ENCODE results near the gene SORBS2.

The SORBS2 gene

GRCh38 chr4:185597532-185598188, 214.3 kb downstream of the SORBS2 start:
- H3K27me3 ChIP-seq (ENCODE audit: control insufficient read depth, insufficient read depth, low read length), result no peaks in the 10 kb centered on the region
- H3K9ac ChIP-seq, result no peak overlapping the region
- H3K4me1 ChIP-seq, result no peaks in the 10 kb centered on the region
- H3K9me3 ChIP-seq (ENCODE audit: control insufficient read depth, low read length), result no peaks in the 10 kb centered on the region
- no peak overlapping the region for H3K27ac ChIP-seq
- TF ChIP-seq, protein P1, sequence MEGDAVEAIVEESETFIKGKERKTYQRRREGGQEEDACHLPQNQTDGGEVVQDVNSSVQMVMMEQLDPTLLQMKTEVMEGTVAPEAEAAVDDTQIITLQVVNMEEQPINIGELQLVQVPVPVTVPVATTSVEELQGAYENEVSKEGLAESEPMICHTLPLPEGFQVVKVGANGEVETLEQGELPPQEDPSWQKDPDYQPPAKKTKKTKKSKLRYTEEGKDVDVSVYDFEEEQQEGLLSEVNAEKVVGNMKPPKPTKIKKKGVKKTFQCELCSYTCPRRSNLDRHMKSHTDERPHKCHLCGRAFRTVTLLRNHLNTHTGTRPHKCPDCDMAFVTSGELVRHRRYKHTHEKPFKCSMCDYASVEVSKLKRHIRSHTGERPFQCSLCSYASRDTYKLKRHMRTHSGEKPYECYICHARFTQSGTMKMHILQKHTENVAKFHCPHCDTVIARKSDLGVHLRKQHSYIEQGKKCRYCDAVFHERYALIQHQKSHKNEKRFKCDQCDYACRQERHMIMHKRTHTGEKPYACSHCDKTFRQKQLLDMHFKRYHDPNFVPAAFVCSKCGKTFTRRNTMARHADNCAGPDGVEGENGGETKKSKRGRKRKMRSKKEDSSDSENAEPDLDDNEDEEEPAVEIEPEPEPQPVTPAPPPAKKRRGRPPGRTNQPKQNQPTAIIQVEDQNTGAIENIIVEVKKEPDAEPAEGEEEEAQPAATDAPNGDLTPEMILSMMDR (IDR thresholded peaks at IDR 0.05), result peak; percentile 88
- H3K36me3 ChIP-seq (ENCODE audit: control insufficient read depth, insufficient read depth, low read length), result no peaks in the 10 kb centered on the region
- H2AFZ ChIP-seq, result no peak overlapping the region
- H3K4me2 ChIP-seq (ENCODE audit: low read length), result no peak overlapping the region
- no peak overlapping the region for H3K4me3 ChIP-seq (ENCODE audit: low read depth, low read length)
- H3K79me2 ChIP-seq, result no peaks in the 10 kb centered on the region

GRCh38 chr4:185592845-185593488, 219.0 kb downstream of the SORBS2 start:
- H2AFZ ChIP-seq, result no peak overlapping the region
- no peaks in the 10 kb centered on the region for H3K79me2 ChIP-seq
- H3K9me3 ChIP-seq (ENCODE audit: control insufficient read depth, low read length), result no peaks in the 10 kb centered on the region
- no peak overlapping the region for H3K4me3 ChIP-seq (ENCODE audit: low read depth, low read length)
- no peak overlapping the region for H3K4me2 ChIP-seq (ENCODE audit: low read length)
- no peaks in the 10 kb centered on the region for H3K36me3 ChIP-seq (ENCODE audit: control insufficient read depth, insufficient read depth, low read length)
- TF ChIP-seq, protein P1 (IDR thresholded peaks at IDR 0.05), result no peak
- H3K9ac ChIP-seq, result no peak overlapping the region
- H3K4me1 ChIP-seq, result no peaks in the 10 kb centered on the region
- H3K27ac ChIP-seq, result no peak overlapping the region
- no peaks in the 10 kb centered on the region for H3K27me3 ChIP-seq (ENCODE audit: control insufficient read depth, insufficient read depth, low read length)

DNA sequence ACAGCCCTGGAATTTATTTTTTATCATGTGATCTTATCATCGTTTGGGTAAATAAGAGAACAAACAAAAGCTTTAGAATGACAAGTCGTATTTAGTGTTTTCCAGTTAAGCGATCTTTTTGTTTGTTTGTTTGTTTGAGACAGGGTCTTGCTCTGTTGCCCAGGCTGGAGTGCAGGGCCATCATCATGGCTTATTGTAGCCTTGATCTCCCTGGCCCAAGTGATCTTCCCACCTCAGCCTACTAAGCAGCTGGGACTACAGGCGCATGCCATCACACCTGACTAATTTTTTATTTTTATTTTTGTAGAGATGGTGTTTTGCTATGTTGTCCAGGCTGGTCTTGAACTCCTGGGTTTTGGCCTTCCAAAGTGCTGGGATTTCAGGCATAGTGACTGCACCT, 219.6 kb downstream of the SORBS2 start:
- Histone ChIP-seq H3K27ac (no peak overlapping the region), H3K9ac (no peak overlapping the region), H3K4me2 (ENCODE audit: low read length) (no peak overlapping the region), H3K27me3 (ENCODE audit: control insufficient read depth, insufficient read depth, low read length) (no peaks in the 10 kb centered on the region), H2AFZ (no peak overlapping the region), H3K4me3 (ENCODE audit: low read depth, low read length) (no peak overlapping the region), H3K4me1 (no peaks in the 10 kb centered on the region), H3K9me3 (ENCODE audit: control insufficient read depth, low read length) (no peaks in the 10 kb centered on the region), H3K79me2 (no peaks in the 10 kb centered on the region), H3K36me3 (ENCODE audit: control insufficient read depth, insufficient read depth, low read length) (no peaks in the 10 kb centered on the region)
- TF ChIP-seq, protein P1 (IDR thresholded peaks at IDR 0.05), result no peak

- Histone ChIP-seq H3K36me3 (ENCODE audit: control insufficient read depth, insufficient read depth, low read length) (no peaks in the 10 kb centered on the region), H3K4me1 (no peaks in the 10 kb centered on the region), H3K4me2 (ENCODE audit: low read length) (no peak overlapping the region), H3K79me2 (no peaks in the 10 kb centered on the region), H3K9me3 (ENCODE audit: control insufficient read depth, low read length) (no peaks in the 10 kb centered on the region), H3K27me3 (ENCODE audit: control insufficient read depth, insufficient read depth, low read length) (no peaks in the 10 kb centered on the region), H3K27ac (no peak overlapping the region), H3K9ac (no peak overlapping the region), H3K4me3 (ENCODE audit: low read depth, low read length) (no peak overlapping the region), H2AFZ (no peak overlapping the region)
- TF ChIP-seq, protein P1 (IDR thresholded peaks at IDR 0.05), result no peak
These were observed 220.3 kb downstream of the SORBS2 start for GRCh38 chr4:185591679-185592141.
